Uterus (tissue), 2 donors: ENCODE data around the gene JAK1.

Experiments used
- CTCF ChIP-seq, 4 experiments: fragments of 200-600 bp in 2 of 4; fragments of 450-650 bp in 2 of 4; sonication (generic) in 2 of 4; IDR thresholded peaks; one replicate each; pipeline ENCODE4 v1.5.1; 2016 to 2019; ENCODE audit warnings: antibody characterized with exemption in 4 of 4, mild to moderate bottlenecking in 2 of 4, moderate library complexity in 1 of 4
- POLR2A ChIP-seq, 2 donors: fragments of 450-650 bp; IDR thresholded peaks; one replicate each; pipeline ENCODE4 v1.6.1; 2016; ENCODE audit warnings: antibody characterized with exemption in 2 of 2, mild to moderate bottlenecking in 1 of 2, moderate library complexity in 1 of 2

GRCh38 chr1:64841330-64842065 is 124.9 kb downstream of the JAK1 start:
- TF ChIP-seq CTCF (IDR thresholded peaks at IDR 0.05) (no peak), POLR2A (IDR thresholded peaks at IDR 0.05) (no peak)
